Measurements from ENCODE around the gene ZDHHC18. TPM values are rescaled to one million over a fixed set of nuclear protein-coding genes. Genes with fewer than 3 reads are reported as not detected.
A peak's percentile ranks its signal among the peaks of the same experiment; 100 is the strongest.

The ZDHHC18 gene
- total RNA-seq, 6 experiments from 2014 or later = 19.2 to 31.6 (median 23.8) TPM

- H3K4me3 Mint-ChIP-seq = no peak overlapping the region
- H3K4me1 Mint-ChIP-seq (ENCODE audit: low read depth) = peaks cover 22% of the 10 kb centered on the region
- H3K27ac Mint-ChIP-seq = peak overlapping the region; percentile 70
- H3K36me3 Mint-ChIP-seq (ENCODE audit: low read depth) = peaks cover 15% of the 10 kb centered on the region
- no peaks in the 10 kb centered on the region for H3K9me3 Mint-ChIP-seq
- peaks cover 1% of the 10 kb centered on the region; the same call in 1 of the 2 replicates for H3K27me3 Mint-ChIP-seq (ENCODE audit: insufficient read depth)
- DNase-seq = no peak
- TF ChIP-seq CTCF (IDR thresholded peaks at IDR 0.05) = no peak
Measured at GRCh38 chr1:26853600-26853999, 27.1 kb downstream of the ZDHHC18 start.

- Mint-ChIP-seq H3K27ac (no peak overlapping the region), H3K4me1 (ENCODE audit: low read depth) (peaks cover 8% of the 10 kb centered on the region)
Measured at GRCh38 chr1:26854906-26855305, 28.4 kb downstream of the ZDHHC18 start.

GRCh38 chr1:26855636-26856035 is 29.1 kb downstream of the ZDHHC18 start:
- no peak overlapping the region for H3K27ac Mint-ChIP-seq

More at GRCh38 chr1:26854906-26855305, 28.4 kb downstream of the ZDHHC18 start:
- H3K27me3 Mint-ChIP-seq (ENCODE audit: insufficient read depth) = peaks cover 1% of the 10 kb centered on the region; the same call in 1 of the 2 replicates
- H3K9me3 Mint-ChIP-seq = no peaks in the 10 kb centered on the region
- H3K36me3 Mint-ChIP-seq (ENCODE audit: low read depth) = peaks cover 11% of the 10 kb centered on the region
- H3K4me3 Mint-ChIP-seq = no peak overlapping the region
- no peak for TF ChIP-seq CTCF (IDR thresholded peaks at IDR 0.05)
- DNase-seq = no peak

GRCh38 chr1:26856181-26856580 is 29.7 kb downstream of the ZDHHC18 start:
- H3K27me3 Mint-ChIP-seq (ENCODE audit: insufficient read depth) = peaks cover 1% of the 10 kb centered on the region; the same call in 1 of the 2 replicates
- peaks cover 10% of the 10 kb centered on the region for H3K4me1 Mint-ChIP-seq (ENCODE audit: low read depth)
- H3K36me3 Mint-ChIP-seq (ENCODE audit: low read depth) = peaks cover 9% of the 10 kb centered on the region
- no peak overlapping the region for H3K27ac Mint-ChIP-seq
- H3K9me3 Mint-ChIP-seq = no peaks in the 10 kb centered on the region
- H3K4me3 Mint-ChIP-seq = no peak overlapping the region
- no peak for DNase-seq
- TF ChIP-seq CTCF (IDR thresholded peaks at IDR 0.05) = no peak

More at GRCh38 chr1:26855636-26856035, 29.1 kb downstream of the ZDHHC18 start:
- TF ChIP-seq CTCF (IDR thresholded peaks at IDR 0.05) = no peak
- DNase-seq = no peak
- Mint-ChIP-seq H3K27me3 (ENCODE audit: insufficient read depth) (peaks cover 1% of the 10 kb centered on the region; the same call in 1 of the 2 replicates), H3K9me3 (no peaks in the 10 kb centered on the region), H3K4me1 (ENCODE audit: low read depth) (peaks cover 6% of the 10 kb centered on the region), H3K36me3 (ENCODE audit: low read depth) (peaks cover 9% of the 10 kb centered on the region), H3K4me3 (no peak overlapping the region)

GRCh38 chr1:26856604-26857469 is 30.3 kb downstream of the ZDHHC18 start:
- Mint-ChIP-seq H3K4me3 (no peak overlapping the region), H3K36me3 (ENCODE audit: low read depth) (peaks cover 9% of the 10 kb centered on the region), H3K27ac (no peak overlapping the region), H3K9me3 (no peaks in the 10 kb centered on the region), H3K27me3 (ENCODE audit: insufficient read depth) (peaks cover 4% of the 10 kb centered on the region), H3K4me1 (ENCODE audit: low read depth) (peaks cover 16% of the 10 kb centered on the region)
- TF ChIP-seq CTCF (IDR thresholded peaks at IDR 0.05) = no peak
- no peak for DNase-seq
